Measurements from ENCODE around the gene EIF1AX.

DNA sequence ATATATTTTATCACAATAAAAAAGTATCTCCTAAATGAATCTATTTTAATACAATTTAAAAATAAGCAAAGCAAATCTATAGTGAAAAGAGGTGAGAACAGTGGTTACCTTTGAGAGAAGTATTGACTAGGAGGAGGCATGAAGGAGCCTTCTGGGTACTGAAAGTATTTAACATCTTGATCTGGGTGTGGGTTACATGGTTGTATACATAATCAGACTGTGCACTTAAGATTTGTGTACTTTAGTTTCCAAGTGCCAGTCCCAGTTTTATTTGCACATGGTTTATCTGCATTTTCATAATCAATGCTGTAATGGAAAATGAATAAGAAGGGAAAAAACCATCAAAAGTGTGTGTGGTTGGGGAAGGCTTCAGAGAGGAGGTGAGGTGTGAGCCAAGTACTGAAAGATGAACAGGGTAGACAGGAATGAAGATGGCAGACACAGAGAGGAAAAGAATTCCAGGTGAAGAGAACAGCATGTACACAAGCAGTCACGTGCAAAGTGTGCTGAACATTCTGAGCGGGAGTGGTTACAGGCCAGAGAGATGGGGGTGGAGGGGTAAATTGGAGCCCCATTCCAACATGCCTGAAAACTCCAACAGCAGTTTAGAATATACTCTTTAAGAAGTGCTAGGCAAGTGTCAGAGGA, 39.6 kb downstream of the EIF1AX start:
- TF ChIP-seq, protein P1, sequence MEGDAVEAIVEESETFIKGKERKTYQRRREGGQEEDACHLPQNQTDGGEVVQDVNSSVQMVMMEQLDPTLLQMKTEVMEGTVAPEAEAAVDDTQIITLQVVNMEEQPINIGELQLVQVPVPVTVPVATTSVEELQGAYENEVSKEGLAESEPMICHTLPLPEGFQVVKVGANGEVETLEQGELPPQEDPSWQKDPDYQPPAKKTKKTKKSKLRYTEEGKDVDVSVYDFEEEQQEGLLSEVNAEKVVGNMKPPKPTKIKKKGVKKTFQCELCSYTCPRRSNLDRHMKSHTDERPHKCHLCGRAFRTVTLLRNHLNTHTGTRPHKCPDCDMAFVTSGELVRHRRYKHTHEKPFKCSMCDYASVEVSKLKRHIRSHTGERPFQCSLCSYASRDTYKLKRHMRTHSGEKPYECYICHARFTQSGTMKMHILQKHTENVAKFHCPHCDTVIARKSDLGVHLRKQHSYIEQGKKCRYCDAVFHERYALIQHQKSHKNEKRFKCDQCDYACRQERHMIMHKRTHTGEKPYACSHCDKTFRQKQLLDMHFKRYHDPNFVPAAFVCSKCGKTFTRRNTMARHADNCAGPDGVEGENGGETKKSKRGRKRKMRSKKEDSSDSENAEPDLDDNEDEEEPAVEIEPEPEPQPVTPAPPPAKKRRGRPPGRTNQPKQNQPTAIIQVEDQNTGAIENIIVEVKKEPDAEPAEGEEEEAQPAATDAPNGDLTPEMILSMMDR (IDR thresholded peaks at IDR 0.05), result no peak
- TF ChIP-seq POLR2A (IDR thresholded peaks at IDR 0.05), result no peak

Data from testis (tissue), 2 donors.